ENCODE measurements around the gene RNF130.

DNA sequence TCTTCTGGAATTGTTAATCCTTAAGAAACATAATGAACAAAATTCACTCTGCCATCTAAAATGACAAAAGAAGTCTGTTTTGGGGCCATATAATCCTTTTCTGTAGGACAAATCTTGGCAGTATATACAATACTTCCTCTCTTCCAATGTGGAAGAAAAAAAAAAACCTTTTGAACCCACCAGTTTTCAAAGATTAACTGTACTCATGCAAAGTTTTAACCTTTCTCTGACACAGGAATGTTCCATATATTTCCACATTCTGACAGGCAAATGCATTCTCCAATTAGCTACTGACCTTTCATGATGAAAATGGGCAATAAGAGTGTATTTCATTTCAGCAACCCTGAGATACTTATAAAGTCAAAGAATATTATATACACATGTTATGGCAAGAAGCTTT is 65.4 kb downstream of the RNF130 start:
- TF ChIP-seq, protein P1, sequence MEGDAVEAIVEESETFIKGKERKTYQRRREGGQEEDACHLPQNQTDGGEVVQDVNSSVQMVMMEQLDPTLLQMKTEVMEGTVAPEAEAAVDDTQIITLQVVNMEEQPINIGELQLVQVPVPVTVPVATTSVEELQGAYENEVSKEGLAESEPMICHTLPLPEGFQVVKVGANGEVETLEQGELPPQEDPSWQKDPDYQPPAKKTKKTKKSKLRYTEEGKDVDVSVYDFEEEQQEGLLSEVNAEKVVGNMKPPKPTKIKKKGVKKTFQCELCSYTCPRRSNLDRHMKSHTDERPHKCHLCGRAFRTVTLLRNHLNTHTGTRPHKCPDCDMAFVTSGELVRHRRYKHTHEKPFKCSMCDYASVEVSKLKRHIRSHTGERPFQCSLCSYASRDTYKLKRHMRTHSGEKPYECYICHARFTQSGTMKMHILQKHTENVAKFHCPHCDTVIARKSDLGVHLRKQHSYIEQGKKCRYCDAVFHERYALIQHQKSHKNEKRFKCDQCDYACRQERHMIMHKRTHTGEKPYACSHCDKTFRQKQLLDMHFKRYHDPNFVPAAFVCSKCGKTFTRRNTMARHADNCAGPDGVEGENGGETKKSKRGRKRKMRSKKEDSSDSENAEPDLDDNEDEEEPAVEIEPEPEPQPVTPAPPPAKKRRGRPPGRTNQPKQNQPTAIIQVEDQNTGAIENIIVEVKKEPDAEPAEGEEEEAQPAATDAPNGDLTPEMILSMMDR (IDR thresholded peaks at IDR 0.05): no peak
- no peak for TF ChIP-seq EP300 (IDR thresholded peaks at IDR 0.05)
